Caco-2 (cell line): Measurements from ENCODE around the gene AGR2. TPM values are rescaled to one million over a fixed set of nuclear protein-coding genes. Genes with fewer than 3 reads are reported as not detected.

Source experiments
- BruUV-seq: library from RNA; stranded (reverse); fragments of 400-500 nt; replicated peaks from 2 replicates; lab custom pipeline; 2021; lab: Mats Ljungman, UMichigan
- CTCF ChIA-PET: fragments of 300-600 bp; sonication (Branson Sonifier 250); formaldehyde crosslinking; loops from one replicate; lab custom pipeline; 2022; ENCODE audit warnings: antibody characterized with exemption; lab: Charles Lee
- POLR2A ChIA-PET: fragments of 300-600 bp; sonication (Branson Sonifier 250); formaldehyde crosslinking; loops from one replicate; lab custom pipeline; 2022; ENCODE audit warnings: antibody characterized with exemption; lab: Charles Lee
- DNase-seq, 2 experiments: peaks; one replicate each; pipeline versions ENCODE4 v3.0.0 to v3.0.0-alpha.2; 2020 to 2022
- H3K27me3 ChIP-seq: replicated peaks from 2 replicates; pipeline ENCODE4 v1.6.0; 2011; ENCODE audit warnings: low read length; ENCODE audit not compliant: control insufficient read depth, insufficient read depth
- H3K36me3 ChIP-seq: 2 replicates; pipeline ENCODE4 v1.5.1; 2011; ENCODE audit warnings: low read length; ENCODE audit not compliant: control insufficient read depth, insufficient read depth
- H3K4me1 ChIP-seq: fragments of 250-450 bp; sonication (Bioruptor Pico); 2 replicates; pipeline ENCODE4 v1.5.1; 2020; ENCODE audit warnings: mild to moderate bottlenecking
- H3K4me3 ChIP-seq: 2 replicates; pipeline ENCODE4 v1.5.1; 2011; ENCODE audit warnings: low read depth, mild to moderate bottlenecking, control low read depth, low read length
- H3K9me3 ChIP-seq: fragments of 250-450 bp; sonication (Bioruptor Pico); 2 replicates; pipeline ENCODE4 v1.5.1; 2020; ENCODE audit warnings: mild to moderate bottlenecking, moderate library complexity
- H3K27ac Mint-ChIP-seq: one replicate; pipeline ENCODE4 v1.8.0; 2022; ENCODE audit warnings: mixed read lengths; ENCODE audit not compliant: unreplicated experiment
- H3K27me3 Mint-ChIP-seq: one replicate; pipeline ENCODE4 v1.8.0; 2022; ENCODE audit warnings: mixed read lengths; ENCODE audit not compliant: insufficient read depth, unreplicated experiment
- H3K36me3 Mint-ChIP-seq: one replicate; pipeline ENCODE4 v1.8.0; 2022; ENCODE audit warnings: mild to moderate bottlenecking, mixed read lengths; ENCODE audit not compliant: insufficient read depth, unreplicated experiment
- H3K4me1 Mint-ChIP-seq: one replicate; pipeline ENCODE4 v1.8.0; 2022; ENCODE audit warnings: low read depth, mixed read lengths; ENCODE audit not compliant: unreplicated experiment
- H3K4me3 Mint-ChIP-seq: one replicate; pipeline ENCODE4 v1.8.0; 2022; ENCODE audit warnings: mild to moderate bottlenecking, moderate library complexity, mixed read lengths; ENCODE audit not compliant: unreplicated experiment
- H3K9me3 Mint-ChIP-seq: one replicate; pipeline ENCODE4 v1.8.0; 2022; ENCODE audit warnings: mixed read lengths; ENCODE audit not compliant: unreplicated experiment
- intact Hi-C: fragments of 100-400 bp; cut with micrococcal nuclease; formaldehyde crosslinking; loops from one replicate; pipeline ENCODE4 v1.10.0; 2022; ENCODE audit not compliant: unreplicated experiment
- total RNA-seq: library from RNA; stranded (reverse); gene quantifications from 2 replicates; pipeline ENCODE4 v1.2.3, GENCODE V29; 2022
- TF ChIP-seq, protein P1 (sequence below), 2 experiments: fragments of 200-600 bp in 1 of 2; IDR thresholded peaks; 1 replicate in 1 of 2; 2 replicates in 1 of 2; pipeline versions ENCODE4 v1.5.1 to v1.8.0; 2011 to 2022; ENCODE audit warnings: antibody characterized with exemption in 1 of 2, control low read depth in 1 of 2, inconsistent platforms in 1 of 2, low read depth in 1 of 2, low read length in 1 of 2, mild to moderate bottlenecking in 1 of 2, moderate library complexity in 1 of 2; ENCODE audit not compliant: insufficient read depth in 1 of 2, severe bottlenecking in 1 of 2, unreplicated experiment in 1 of 2

AGR2 gene
- total RNA-seq, 1 experiment from 2014 or later = 343 TPM

DNA sequence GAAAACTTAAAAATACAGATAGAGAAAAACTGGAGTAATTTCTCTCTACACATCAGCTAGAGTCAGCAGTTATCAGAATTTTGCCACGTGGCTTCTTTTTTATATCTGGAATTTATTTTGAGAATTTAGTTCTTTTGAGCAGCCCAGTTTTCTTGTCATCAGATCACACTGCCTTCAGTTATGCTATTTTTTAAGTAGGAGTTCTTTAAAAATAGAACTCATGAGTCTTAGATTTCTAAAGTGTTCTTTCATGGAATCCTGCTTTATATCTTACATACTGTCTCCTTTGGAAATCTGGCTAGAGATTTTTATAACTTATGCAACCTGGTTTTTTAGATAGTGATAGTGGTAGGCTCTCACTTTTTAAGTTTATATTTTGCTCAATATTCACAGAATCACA lies 24.2 kb downstream of the AGR2 start:
- H3K9me3 Mint-ChIP-seq = no peaks in the 10 kb centered on the region
- H3K4me3 ChIP-seq = no peak overlapping the region
- POLR2A ChIA-PET = no interaction called here
- H3K4me3 Mint-ChIP-seq = no peak overlapping the region
- no TSS peak for BruUV-seq
- TF ChIP-seq, protein P1, sequence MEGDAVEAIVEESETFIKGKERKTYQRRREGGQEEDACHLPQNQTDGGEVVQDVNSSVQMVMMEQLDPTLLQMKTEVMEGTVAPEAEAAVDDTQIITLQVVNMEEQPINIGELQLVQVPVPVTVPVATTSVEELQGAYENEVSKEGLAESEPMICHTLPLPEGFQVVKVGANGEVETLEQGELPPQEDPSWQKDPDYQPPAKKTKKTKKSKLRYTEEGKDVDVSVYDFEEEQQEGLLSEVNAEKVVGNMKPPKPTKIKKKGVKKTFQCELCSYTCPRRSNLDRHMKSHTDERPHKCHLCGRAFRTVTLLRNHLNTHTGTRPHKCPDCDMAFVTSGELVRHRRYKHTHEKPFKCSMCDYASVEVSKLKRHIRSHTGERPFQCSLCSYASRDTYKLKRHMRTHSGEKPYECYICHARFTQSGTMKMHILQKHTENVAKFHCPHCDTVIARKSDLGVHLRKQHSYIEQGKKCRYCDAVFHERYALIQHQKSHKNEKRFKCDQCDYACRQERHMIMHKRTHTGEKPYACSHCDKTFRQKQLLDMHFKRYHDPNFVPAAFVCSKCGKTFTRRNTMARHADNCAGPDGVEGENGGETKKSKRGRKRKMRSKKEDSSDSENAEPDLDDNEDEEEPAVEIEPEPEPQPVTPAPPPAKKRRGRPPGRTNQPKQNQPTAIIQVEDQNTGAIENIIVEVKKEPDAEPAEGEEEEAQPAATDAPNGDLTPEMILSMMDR (IDR thresholded peaks at IDR 0.05; ENCODE audit: insufficient read depth in 1 of 2, low read depth in 1 of 2, low read length in 1 of 2, severe bottlenecking in 1 of 2, unreplicated experiment in 1 of 2) = no peak
- H3K27me3 Mint-ChIP-seq = no peaks in the 10 kb centered on the region
- H3K36me3 Mint-ChIP-seq = peaks cover 42% of the 10 kb centered on the region
- H3K27me3 ChIP-seq = no peaks in the 10 kb centered on the region
- H3K36me3 ChIP-seq = no peaks in the 10 kb centered on the region; the same call in 1 of the 2 replicates
- H3K4me1 Mint-ChIP-seq = peaks cover 5% of the 10 kb centered on the region
- intact Hi-C loops = no loop called here
- CTCF ChIA-PET = no interaction called here
- peaks cover 5% of the 10 kb centered on the region for H3K4me1 ChIP-seq
- H3K27ac Mint-ChIP-seq = no peak overlapping the region
- H3K9me3 ChIP-seq = no peaks in the 10 kb centered on the region
- DNase-seq = no peak

DNA sequence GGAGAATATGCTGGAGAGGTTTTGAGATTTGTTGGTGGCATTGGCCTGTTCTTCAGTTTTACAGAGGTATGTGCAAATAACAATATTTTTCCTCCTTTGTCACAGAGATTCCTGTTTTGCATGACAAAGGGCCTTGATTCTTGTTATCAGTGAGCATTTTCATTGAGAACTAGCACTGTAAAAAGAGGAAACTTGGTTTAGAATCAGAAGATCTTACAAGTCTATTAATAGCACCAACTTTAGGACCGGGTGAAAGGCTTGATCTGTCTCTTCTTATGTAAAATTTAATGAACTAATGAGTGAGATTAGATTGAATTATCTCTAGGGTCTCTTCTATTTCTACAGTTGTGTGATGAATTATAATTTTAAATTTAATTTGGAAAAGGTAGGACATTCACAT lies 25.7 kb downstream of the AGR2 start:
- TF ChIP-seq, protein P1 (IDR thresholded peaks at IDR 0.05; ENCODE audit: insufficient read depth in 1 of 2, low read depth in 1 of 2, low read length in 1 of 2, severe bottlenecking in 1 of 2, unreplicated experiment in 1 of 2) = no peak
- Histone ChIP-seq H3K36me3 (no peaks in the 10 kb centered on the region; the same call in 1 of the 2 replicates), H3K4me1 (peaks cover under 1% of the 10 kb centered on the region; the same call in 1 of the 2 replicates), H3K9me3 (no peaks in the 10 kb centered on the region), H3K4me3 (no peak overlapping the region), H3K27me3 (no peaks in the 10 kb centered on the region)
- DNase-seq = no peak
- Mint-ChIP-seq H3K4me1 (peaks cover 5% of the 10 kb centered on the region), H3K36me3 (peaks cover 44% of the 10 kb centered on the region), H3K27me3 (no peaks in the 10 kb centered on the region), H3K9me3 (no peaks in the 10 kb centered on the region), H3K4me3 (no peak overlapping the region), H3K27ac (no peak overlapping the region)
- no TSS peak for BruUV-seq
- POLR2A ChIA-PET = no interaction called here
- CTCF ChIA-PET = no interaction called here
- intact Hi-C loops = no loop called here

DNA sequence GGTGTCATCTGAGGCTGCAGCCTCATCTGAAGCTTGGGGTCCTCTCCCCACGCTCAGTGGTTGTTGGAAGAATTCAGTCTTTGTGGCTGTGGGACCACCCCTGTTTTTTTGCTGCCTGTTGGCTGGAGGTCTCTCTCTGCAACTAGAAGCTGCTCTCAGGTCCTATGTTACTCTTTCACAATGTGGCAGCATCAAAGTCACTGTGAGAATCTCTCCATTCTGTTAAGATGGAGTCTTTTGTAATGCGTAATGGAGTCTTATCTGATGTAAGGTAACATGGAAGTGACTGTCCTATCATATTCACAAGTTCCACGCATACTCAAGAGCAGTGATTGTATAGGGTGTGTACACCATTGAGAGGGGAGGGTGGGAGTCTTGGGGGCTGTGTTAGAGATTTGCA lies 26.3 kb downstream of the AGR2 start:
- TF ChIP-seq, protein P1 (IDR thresholded peaks at IDR 0.05; ENCODE audit: insufficient read depth in 1 of 2, low read depth in 1 of 2, low read length in 1 of 2, severe bottlenecking in 1 of 2, unreplicated experiment in 1 of 2) = no peak
- Mint-ChIP-seq H3K36me3 (peaks cover 38% of the 10 kb centered on the region), H3K4me3 (no peak overlapping the region), H3K4me1 (peaks cover 5% of the 10 kb centered on the region), H3K9me3 (no peaks in the 10 kb centered on the region), H3K27me3 (no peaks in the 10 kb centered on the region), H3K27ac (peak overlapping the region; percentile 40)
- H3K4me3 ChIP-seq = no peak overlapping the region
- intact Hi-C loops = no loop called here
- no peaks in the 10 kb centered on the region for H3K27me3 ChIP-seq
- no peak for DNase-seq
- ChIA-PET CTCF (no interaction called here), POLR2A (no interaction called here)
- no peaks in the 10 kb centered on the region for H3K9me3 ChIP-seq
- peaks cover 6% of the 10 kb centered on the region for H3K4me1 ChIP-seq
- BruUV-seq = no TSS peak
- no peaks in the 10 kb centered on the region; the same call in 1 of the 2 replicates for H3K36me3 ChIP-seq
